ENCODE results near the gene ZSWIM2.
"Not testable (repeated sequence)": the region's sequence is repeated elsewhere in the genome, so short reads cannot be mapped to it uniquely, and the experiment has no call there.

Gene ZSWIM2, protein sequence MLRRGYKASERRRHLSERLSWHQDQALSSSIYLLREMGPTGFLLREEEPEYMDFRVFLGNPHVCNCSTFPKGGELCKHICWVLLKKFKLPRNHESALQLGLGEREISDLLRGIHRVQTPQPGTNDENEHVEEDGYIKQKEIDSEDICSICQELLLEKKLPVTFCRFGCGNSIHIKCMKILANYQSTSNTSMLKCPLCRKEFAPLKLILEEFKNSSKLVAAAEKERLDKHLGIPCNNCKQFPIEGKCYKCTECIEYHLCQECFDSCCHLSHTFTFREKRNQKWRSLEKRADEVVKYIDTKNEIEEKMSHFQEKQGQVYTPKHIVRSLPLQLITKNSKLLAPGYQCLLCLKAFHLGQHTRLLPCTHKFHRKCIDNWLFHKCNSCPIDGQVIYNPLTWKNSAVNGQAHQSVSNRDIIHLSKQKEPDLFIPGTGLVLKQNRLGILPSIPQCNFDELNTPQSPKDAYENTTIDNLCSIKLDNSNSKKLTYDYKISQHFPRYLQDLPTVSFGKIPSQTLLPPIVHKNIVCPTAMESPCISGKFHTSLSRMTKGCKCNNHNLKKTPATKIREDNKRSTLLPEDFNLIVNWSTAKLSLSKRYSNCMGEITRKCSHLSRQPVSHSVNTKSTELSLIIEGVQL

DNA sequence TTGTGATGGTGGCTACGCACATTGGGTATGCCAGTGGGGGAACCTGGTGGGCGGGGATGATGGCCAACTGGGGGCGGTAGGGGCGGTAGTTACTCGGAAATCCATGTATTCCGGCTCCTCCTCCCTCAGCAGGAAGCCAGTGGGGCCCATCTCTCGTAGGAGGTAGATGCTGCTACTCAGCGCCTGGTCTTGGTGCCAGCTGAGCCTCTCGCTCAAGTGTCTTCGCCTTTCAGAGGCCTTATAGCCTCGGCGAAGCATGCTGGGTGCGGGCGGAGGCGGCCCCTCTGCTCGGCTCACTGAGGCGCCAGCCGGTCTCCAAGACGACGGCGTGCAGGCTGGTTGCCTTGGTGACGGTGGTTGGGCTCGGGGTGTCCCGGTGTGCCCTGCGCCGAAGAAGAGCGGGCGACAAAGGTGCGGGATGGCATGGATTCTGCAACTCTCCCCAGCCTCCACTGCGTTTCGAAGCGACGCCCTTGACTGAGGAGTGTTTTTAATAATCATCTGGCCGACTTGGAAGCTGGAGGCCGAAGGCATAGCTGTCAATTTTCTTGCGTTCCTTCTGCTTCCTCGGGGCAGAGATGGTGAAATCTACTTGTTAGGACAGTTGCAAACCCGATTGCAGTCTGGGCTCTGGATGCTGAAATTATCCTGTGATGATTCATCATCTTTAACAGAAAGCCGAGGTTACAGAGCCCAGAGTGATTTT lies at the start of gene ZSWIM2:
Gene ZSWIM2 (minus strand): TSS at position 298 of the 706 bp plus-strand sequence. CDS start 40 bp downstream, at position 258.
- DNase-seq (ENCODE audit: extremely low spot score): peak; percentile 58
- CTCF ChIA-PET: interaction anchor here (0.5 to 1.3 kb wide), 3 partner anchors 14 to 134 kb away, joined by 3 read pairs; no protein-coding TSS in a partner anchor
- POLR2A ChIA-PET: no interaction called here
- TF ChIP-seq L3MBTL2 (conservative IDR thresholded peaks at IDR 0.05): peak; percentile 86
- no peak for TF ChIP-seq NFRKB (IDR thresholded peaks at IDR 0.05)
- TF ChIP-seq, protein P1, sequence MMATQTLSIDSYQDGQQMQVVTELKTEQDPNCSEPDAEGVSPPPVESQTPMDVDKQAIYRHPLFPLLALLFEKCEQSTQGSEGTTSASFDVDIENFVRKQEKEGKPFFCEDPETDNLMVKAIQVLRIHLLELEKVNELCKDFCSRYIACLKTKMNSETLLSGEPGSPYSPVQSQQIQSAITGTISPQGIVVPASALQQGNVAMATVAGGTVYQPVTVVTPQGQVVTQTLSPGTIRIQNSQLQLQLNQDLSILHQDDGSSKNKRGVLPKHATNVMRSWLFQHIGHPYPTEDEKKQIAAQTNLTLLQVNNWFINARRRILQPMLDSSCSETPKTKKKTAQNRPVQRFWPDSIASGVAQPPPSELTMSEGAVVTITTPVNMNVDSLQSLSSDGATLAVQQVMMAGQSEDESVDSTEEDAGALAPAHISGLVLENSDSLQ (IDR thresholded peaks at IDR 0.05): no peak

DNA sequence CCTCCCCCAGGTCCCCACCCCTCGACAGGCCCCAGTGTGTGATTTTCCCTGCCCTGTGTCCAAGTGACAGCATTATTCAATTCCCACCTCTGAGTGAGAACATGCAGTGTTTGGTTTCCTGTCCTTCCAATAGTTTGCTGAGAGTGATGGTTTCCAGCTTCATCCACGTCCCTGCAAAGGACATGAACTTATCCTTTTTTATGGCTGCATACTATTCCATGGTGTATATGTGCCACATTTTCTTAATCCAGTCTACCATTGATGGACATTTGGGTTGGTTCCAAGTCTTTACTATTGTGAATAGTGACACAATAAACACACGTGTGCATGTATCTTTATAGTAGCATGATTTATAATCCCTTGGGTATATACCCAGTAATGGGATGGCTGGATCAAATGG lies 47.2 kb upstream of the ZSWIM2 start:
- CTCF ChIA-PET, POLR2A ChIA-PET: not testable (repeated sequence)

DNA sequence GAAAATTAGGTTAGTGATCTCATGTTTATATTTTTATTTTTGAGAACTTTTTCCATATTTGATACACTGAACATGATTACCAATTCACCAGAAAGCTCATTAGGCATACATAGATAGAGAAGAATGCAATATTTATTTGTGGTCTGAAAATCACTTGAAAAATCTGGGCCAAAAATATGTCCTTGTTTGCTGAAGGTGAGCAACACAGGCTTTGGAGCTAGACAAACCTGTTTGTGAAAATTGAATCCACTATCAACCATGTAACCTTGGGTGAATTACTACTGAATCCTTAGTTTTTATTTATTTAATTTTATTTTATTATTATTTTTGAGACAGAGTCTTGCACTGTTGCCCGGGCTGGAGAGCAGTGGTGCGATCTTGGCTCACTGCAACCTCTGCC lies 46.5 kb upstream of the ZSWIM2 start:
- POLR2A ChIA-PET: no interaction called here
- no peak for DNase-seq (ENCODE audit: extremely low spot score)
- CTCF ChIA-PET: no interaction called here
- TF ChIP-seq NFRKB (IDR thresholded peaks at IDR 0.05) (no peak), BHLHE40 (IDR thresholded peaks at IDR 0.05; ENCODE audit: borderline replicate concordance) (no peak)
- TF ChIP-seq, protein P1 (IDR thresholded peaks at IDR 0.05): no peak

More for the DNA sequence above, 47.2 kb upstream of the ZSWIM2 start:
- not testable (repeated sequence) for DNase-seq (ENCODE audit: extremely low spot score)

DNA sequence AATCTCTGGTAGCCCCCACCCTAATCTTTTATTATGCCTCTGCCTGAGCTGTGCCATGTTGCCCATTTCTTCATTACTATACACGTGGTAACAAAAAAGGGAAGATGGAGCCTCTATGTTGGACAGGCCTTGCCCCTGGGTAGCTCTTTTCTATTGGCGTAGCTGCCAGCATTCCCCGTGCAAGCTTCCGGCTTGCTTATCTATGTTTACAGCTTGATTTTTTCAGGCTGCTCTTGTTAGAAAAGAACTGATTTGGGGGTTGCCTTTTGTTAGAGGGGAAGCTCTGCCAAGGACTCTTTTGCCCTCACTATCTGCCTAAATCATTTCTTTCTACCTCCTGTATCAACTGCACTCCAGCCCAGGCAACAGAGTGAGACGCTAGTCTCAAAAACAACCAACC lies 45.5 kb upstream of the ZSWIM2 start:
- POLR2A ChIA-PET: no interaction called here
- TF ChIP-seq CTBP1 (IDR thresholded peaks at IDR 0.05; ENCODE audit: borderline replicate concordance) (no peak), ELF4 (IDR thresholded peaks at IDR 0.05) (no peak), FOXK2 (IDR thresholded peaks at IDR 0.05) (no peak), HDGF (IDR thresholded peaks at IDR 0.05; ENCODE audit: borderline replicate concordance) (no peak), TARDBP (IDR thresholded peaks at IDR 0.05) (no peak), ARNT (IDR thresholded peaks at IDR 0.05) (no peak), NFRKB (IDR thresholded peaks at IDR 0.05) (no peak), ZNF384 (IDR thresholded peaks at IDR 0.05) (no peak), SUZ12 (IDR thresholded peaks at IDR 0.05) (no peak)
- TF ChIP-seq, protein P1 (IDR thresholded peaks at IDR 0.05): no peak
- no peak for DNase-seq (ENCODE audit: extremely low spot score)
- CTCF ChIA-PET: interaction anchor here (0.6 kb wide), 1 partner anchor 78 kb away, joined by 3 read pairs; no protein-coding TSS in a partner anchor

DNA sequence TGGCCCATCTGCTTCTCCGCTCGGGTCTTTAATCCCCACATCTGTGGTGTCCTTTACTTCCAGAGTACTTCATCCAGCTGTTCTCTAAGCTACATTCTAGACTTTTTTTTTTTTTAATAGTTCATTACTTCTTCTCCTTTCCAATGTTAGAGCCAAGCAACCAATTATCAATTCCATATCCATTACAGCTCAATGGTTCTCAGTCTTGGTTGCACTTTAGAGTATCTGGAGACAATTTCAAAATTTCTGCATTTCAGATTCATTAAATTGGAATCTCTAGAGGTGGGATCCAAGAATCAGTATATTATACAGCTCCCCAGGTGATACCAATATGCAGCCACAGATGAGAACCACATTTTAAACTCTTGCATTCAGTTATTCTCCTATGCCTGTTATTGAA lies 43.9 kb upstream of the ZSWIM2 start:
- ChIA-PET CTCF (interaction anchor here (0.6 kb wide), 1 partner anchor 92 kb away, joined by 4 read pairs; no protein-coding TSS in a partner anchor), POLR2A (no interaction called here)
- DNase-seq (ENCODE audit: extremely low spot score): no peak
- no peak for TF ChIP-seq TARDBP (IDR thresholded peaks at IDR 0.05)
- no peak for TF ChIP-seq LEF1 (IDR thresholded peaks at IDR 0.05; ENCODE audit: borderline replicate concordance)
- TF ChIP-seq FOXM1 (IDR thresholded peaks at IDR 0.05; ENCODE audit: borderline replicate concordance): no peak
- no peak for TF ChIP-seq SP1 (IDR thresholded peaks at IDR 0.05)
- TF ChIP-seq BHLHE40 (IDR thresholded peaks at IDR 0.05; ENCODE audit: borderline replicate concordance): no peak
- TF ChIP-seq ELF4 (IDR thresholded peaks at IDR 0.05): no peak
- no peak for TF ChIP-seq FOXK2 (IDR thresholded peaks at IDR 0.05)
- TF ChIP-seq ZNF384 (IDR thresholded peaks at IDR 0.05): no peak
- TF ChIP-seq FOXA1 (IDR thresholded peaks at IDR 0.05): no peak
- TF ChIP-seq NFRKB (IDR thresholded peaks at IDR 0.05): no peak
- no peak for TF ChIP-seq HDGF (IDR thresholded peaks at IDR 0.05; ENCODE audit: borderline replicate concordance)
- TF ChIP-seq CTBP1 (IDR thresholded peaks at IDR 0.05; ENCODE audit: borderline replicate concordance): no peak
- no peak for TF ChIP-seq ARNT (IDR thresholded peaks at IDR 0.05)
- TF ChIP-seq, protein P1 (IDR thresholded peaks at IDR 0.05): no peak
- TF ChIP-seq L3MBTL2 (conservative IDR thresholded peaks at IDR 0.05): no peak
- TF ChIP-seq SUZ12 (IDR thresholded peaks at IDR 0.05): no peak

DNA sequence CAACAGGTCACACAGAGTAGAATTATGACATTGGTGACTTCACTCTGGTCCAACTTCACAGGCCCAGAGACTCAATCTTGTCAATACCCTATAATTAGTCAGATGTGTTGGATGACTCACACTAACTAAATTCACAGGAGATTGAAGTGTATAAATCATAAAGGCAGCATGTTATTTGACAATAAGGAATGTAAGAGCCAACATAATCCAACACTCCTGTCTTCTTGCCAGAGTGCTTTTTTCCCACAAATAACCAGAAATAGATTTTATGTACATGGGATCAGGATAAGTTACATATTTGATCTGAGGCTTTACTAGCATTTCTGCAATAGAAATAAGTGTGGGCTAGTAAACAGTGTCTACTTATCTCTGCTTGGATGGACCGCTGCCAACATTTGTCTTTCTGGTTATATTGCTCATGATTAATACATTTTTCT lies 42.2 kb upstream of the ZSWIM2 start:
- no peak for DNase-seq (ENCODE audit: extremely low spot score)
- ChIA-PET CTCF (no interaction called here), POLR2A (no interaction called here)
- TF ChIP-seq LEF1 (IDR thresholded peaks at IDR 0.05; ENCODE audit: borderline replicate concordance): no peak
- TF ChIP-seq FOXK2 (IDR thresholded peaks at IDR 0.05): no peak

Measured in HEK293T (cell line).